ENCODE data around the gene CIDEC. TPM values are rescaled to one million over a fixed set of nuclear protein-coding genes. Genes with fewer than 3 reads are reported as not detected.

The CIDEC gene
- total and polyA plus RNA-seq, 2 of the 8 experiments (the other 6 are each of a cell fraction or from before 2014, with no cell fraction given), result not detected

GRCh38 chr3:9890249-9891071, 10.4 kb upstream of the CIDEC start, which contains the start of gene JAGN1:
Gene JAGN1, plus strand, starts transcription at chr3:9890610. Its CDS starts 113 bp downstream, at chr3:9890723.
- H3K4me1 ChIP-seq (replicated peaks in 1 of 4; ENCODE audit: control insufficient read depth in 3 of 4, insufficient read depth in 4 of 4, low read length in 3 of 4), result peaks cover 0 to 2% (median 0%) of the 10 kb centered on the region in 4 experiments; a peak in 1 of 7 replicates
- H3K27me3 ChIP-seq (replicated peaks in 1 of 4; ENCODE audit: control insufficient read depth in 3 of 4, extremely low read depth in 1 of 4, insufficient read depth in 3 of 4, low read length in 3 of 4), result no peaks in the 10 kb centered on the region
- no peak within 1 kb of the TSS for H2BK15ac ChIP-seq (ENCODE audit: low read length)
- peak within 1 kb of the TSS; percentile 96 for H2BK5ac ChIP-seq (ENCODE audit: low read depth, low read length)
- H3K23ac ChIP-seq (ENCODE audit: insufficient read length), result no peak within 1 kb of the TSS
- peaks cover 8 to 16% (median 13%) of the 10 kb centered on the region in 4 experiments; a peak in 7 of 8 replicates for H3K36me3 ChIP-seq (ENCODE audit: control insufficient read depth in 2 of 4, insufficient read depth in 4 of 4, low read length in 3 of 4)
- H3K23me2 ChIP-seq (ENCODE audit: low read depth, low read length), result 0 out of 2 replicates have a peak, but pooled peaks cover 2% of the 10 kb centered on the region
- ChIA-PET CTCF (ENCODE audit: partially characterized antibody) (interaction anchor here (0.9 to 3.1 kb wide), 4 partner anchors 10 to 58 kb away, joined by 3 to 9 read pairs (median 4); partner anchors contain the start of genes CIDEC and IL17RE), POLR2A (ENCODE audit: partially characterized antibody) (interaction anchor here (0.9 to 2.7 kb wide), 13 partner anchors 10 to 74 kb away, joined by 3 to 13 read pairs (median 4); partner anchors contain the start of genes IL17RC, IL17RE and PRRT3)
- H2AFZ ChIP-seq (ENCODE audit: low read length), result peak within 1 kb of the TSS; percentile 65; the same call in 1 of the 2 replicates
- H3K9ac ChIP-seq (replicated peaks in 1 of 4; ENCODE audit: extremely low read depth in 1 of 4, low read depth in 3 of 4, low read length in 3 of 4), result peak within 1 kb of the TSS; percentile 92 to 98 (median 94)
- DNase-seq (ENCODE audit: low read depth in 1 of 2, low spot score in 2 of 2), result peak; percentile 64 to 97
- WGBS, 2 experiments (ENCODE audit: extremely low coverage in 1 of 2, insufficient coverage in 1 of 2, insufficient read length in 1 of 2, insufficient replicate concordance in 2 of 2, low coverage in 1 of 2, low lambda C conversion rate in 2 of 2, missing lambda C conversion rate in 1 of 2), result 4% methylated on average over 33 of the region's 62 CpGs; no CpG with 5 or more reads in 1 of the 2 experiments
- peak within 1 kb of the TSS; percentile 97 for H4K91ac ChIP-seq (replicated peaks; ENCODE audit: insufficient read length, low read length)
- peaks cover 1 to 4% of the 10 kb centered on the region in 2 experiments for H4K20me1 ChIP-seq (replicated peaks in 1 of 2; ENCODE audit: control insufficient read depth in 1 of 2, insufficient read depth in 2 of 2, low read length in 2 of 2)
- no peak within 1 kb of the TSS for H2BK20ac ChIP-seq (ENCODE audit: low read length)
- no peak within 1 kb of the TSS for H2AK5ac ChIP-seq (ENCODE audit: low read depth, low read length)
- H3K4me3 ChIP-seq (ENCODE audit: extremely low read depth in 1 of 4, insufficient read depth in 2 of 4, low read depth in 3 of 4, low read length in 4 of 4), result peak within 1 kb of the TSS; percentile 88 to 98 (median 90)
- H3K9me3 ChIP-seq (ENCODE audit: insufficient read depth in 2 of 2, low read depth in 1 of 2, low read length in 1 of 2), result no peaks in the 10 kb centered on the region
- no peak for FAIRE-seq
- H3K14ac ChIP-seq (ENCODE audit: insufficient read length), result peak within 1 kb of the TSS; percentile 68
- H4K8ac ChIP-seq (ENCODE audit: extremely low read depth, insufficient read depth, low read length), result peak within 1 kb of the TSS; percentile 99
- peaks cover 0 to 19% of the 10 kb centered on the region in 2 experiments; a peak in 2 of 4 replicates for H3K79me2 ChIP-seq (ENCODE audit: control insufficient read depth in 1 of 2, insufficient read depth in 2 of 2, low read length in 2 of 2)
- no peak within 1 kb of the TSS for H2BK120ac ChIP-seq (replicated peaks; ENCODE audit: low read depth, low read length)
- no peak within 1 kb of the TSS for H2BK12ac ChIP-seq (ENCODE audit: low read depth, low read length)
- H3K27ac ChIP-seq (ENCODE audit: low read depth, low read length), result peak within 1 kb of the TSS; percentile 89
- peak within 1 kb of the TSS; percentile 97 for H3K18ac ChIP-seq (ENCODE audit: extremely low read depth, low read length)
- H3K56ac ChIP-seq (replicated peaks; ENCODE audit: insufficient read length, low read depth, low read length), result peak within 1 kb of the TSS; percentile 98
- H3K79me1 ChIP-seq (ENCODE audit: low read depth, low read length), result no peaks in the 10 kb centered on the region
- peak within 1 kb of the TSS; percentile 49 to 80 for H3K4me2 ChIP-seq (ENCODE audit: insufficient read depth in 1 of 2, low read depth in 2 of 2, low read length in 2 of 2)
- peak within 1 kb of the TSS; percentile 99 for H3K4ac ChIP-seq (replicated peaks; ENCODE audit: insufficient read length, low read depth, low read length)
- H4K5ac ChIP-seq (ENCODE audit: insufficient read length, low read depth, low read length), result peak within 1 kb of the TSS; percentile 98
- TF ChIP-seq TEAD4 (IDR thresholded peaks at IDR 0.05; ENCODE audit: low read depth, low read length) (no peak), TAF7 (optimal IDR thresholded peaks at IDR 0.05; ENCODE audit: borderline replicate concordance, low read depth, low read length) (peak; percentile 61), SIRT6 (IDR thresholded peaks at IDR 0.05; ENCODE audit: low read length) (no peak), CHD1 (IDR thresholded peaks at IDR 0.05; ENCODE audit: low read depth, low read length) (no peak; the same call in 1 of the 2 replicates), EP300 (IDR thresholded peaks at IDR 0.05; ENCODE audit: borderline replicate concordance in 1 of 2, low read depth in 2 of 2, low read length in 2 of 2) (no peak), YY1 (IDR thresholded peaks at IDR 0.05; ENCODE audit: low read depth, low read length) (peak; percentile 80; the same call in 1 of the 2 replicates), USF2 (IDR thresholded peaks at IDR 0.05; ENCODE audit: low read length) (no peak), PHF8 (conservative IDR thresholded peaks at IDR 0.05; ENCODE audit: low read depth, low read length) (peak; percentile 100), SUZ12 (IDR thresholded peaks at IDR 0.05; ENCODE audit: low read length) (no peak), NRF1 (IDR thresholded peaks at IDR 0.05; ENCODE audit: low read depth, low read length) (peak; percentile 34; the same call in 1 of the 2 replicates)

Measured in H1 (cell line).